H1 (cell line): Measurements from ENCODE around the gene WWC2. TPM values are rescaled to one million over a fixed set of nuclear protein-coding genes. Genes with fewer than 3 reads are reported as not detected.

Source experiments
- CTCF ChIA-PET: fragments of 300-600 bp; sonication (Branson Sonifier 250); formaldehyde crosslinking; loops from one replicate; lab custom pipeline; 2021; ENCODE audit not compliant: partially characterized antibody; lab: Charles Lee
- POLR2A ChIA-PET: fragments of 300-600 bp; sonication (Branson Sonifier 250); formaldehyde crosslinking; loops from one replicate; lab custom pipeline; 2021; ENCODE audit warnings: inconsistent platforms; ENCODE audit not compliant: partially characterized antibody; lab: Charles Lee
- DNase-seq, 2 experiments: peaks; one replicate each; pipeline versions ENCODE4 v3.0.0 to v3.0.0-alpha.2; 2010 to 2022; ENCODE audit warnings: low spot score in 2 of 2, low read depth in 1 of 2, mixed read lengths in 1 of 2
- FAIRE-seq: peaks from 2 replicates; lab custom pipeline; 2011; peaks lifted over from hg19 to GRCh38; lab: Jason Lieb, UNC
- H2AFZ ChIP-seq: 2 replicates; pipeline ENCODE4 v1.8.1; 2012; ENCODE audit warnings: low read length, inconsistent platforms
- H2AK5ac ChIP-seq: 2 replicates; pipeline ENCODE4 v1.6.1; 2013; ENCODE audit warnings: low read depth, low read length
- H2BK120ac ChIP-seq: replicated peaks from 2 replicates; pipeline ENCODE3; 2013; ENCODE audit warnings: low read depth, low read length, inconsistent platforms
- H2BK12ac ChIP-seq: 2 replicates; pipeline ENCODE4 v1.6.1; 2013; ENCODE audit warnings: low read depth, low read length
- H2BK15ac ChIP-seq: 2 replicates; pipeline ENCODE4 v1.6.1; 2013; ENCODE audit warnings: low read length
- H2BK20ac ChIP-seq: 2 replicates; pipeline ENCODE4 v1.6.1; 2013; ENCODE audit warnings: low read length
- H2BK5ac ChIP-seq: 2 replicates; pipeline ENCODE4 v1.6.1; 2013; ENCODE audit warnings: low read depth, low read length
- H3K14ac ChIP-seq: 2 replicates; pipeline ENCODE4 v1.6.1; 2013; ENCODE audit warnings: inconsistent platforms; ENCODE audit not compliant: insufficient read length
- H3K18ac ChIP-seq: 2 replicates; pipeline ENCODE4 v1.6.1; 2013; ENCODE audit warnings: low read length; ENCODE audit errors: extremely low read depth
- H3K23ac ChIP-seq: 2 replicates; pipeline ENCODE4 v1.6.1; 2013; ENCODE audit warnings: inconsistent platforms; ENCODE audit not compliant: insufficient read length
- H3K23me2 ChIP-seq: 2 replicates; pipeline ENCODE4 v1.6.1; 2013; ENCODE audit warnings: low read depth, low read length
- H3K27ac ChIP-seq: 2 replicates; pipeline ENCODE4 v1.6.1; 2011; ENCODE audit warnings: low read depth, low read length, inconsistent platforms
- H3K27me3 ChIP-seq, 4 experiments: replicated peaks in 1 of 4; 1 replicate in 1 of 4; 2 replicates in 3 of 4; pipeline versions ENCODE4 v1.6.1 to v1.8.1; 2011 to 2013; ENCODE audit warnings: low read length in 3 of 4, mild to moderate bottlenecking in 3 of 4, inconsistent platforms in 2 of 4, mixed read lengths in 2 of 4, moderate library complexity in 1 of 4; ENCODE audit not compliant: control insufficient read depth in 3 of 4, insufficient read depth in 3 of 4; ENCODE audit errors: extremely low read depth in 1 of 4
- H3K36me3 ChIP-seq, 4 experiments: 2 replicates each; pipeline versions ENCODE4 v1.6.1 to v1.8.1; 2011 to 2013; ENCODE audit warnings: mild to moderate bottlenecking in 4 of 4, low read length in 3 of 4, moderate library complexity in 2 of 4, control low read depth in 1 of 4, inconsistent platforms in 1 of 4; ENCODE audit not compliant: insufficient read depth in 4 of 4, control insufficient read depth in 2 of 4
- H3K4ac ChIP-seq: replicated peaks from 2 replicates; pipeline ENCODE3; 2013; ENCODE audit warnings: low read length, low read depth, mixed read lengths, inconsistent platforms; ENCODE audit not compliant: insufficient read length
- H3K4me1 ChIP-seq, 4 experiments: replicated peaks in 1 of 4; 1 replicate in 1 of 4; 2 replicates in 3 of 4; pipeline versions ENCODE4 v1.6.1 to v1.8.1; 2011 to 2013; ENCODE audit warnings: low read length in 3 of 4, inconsistent platforms in 2 of 4, mixed read lengths in 1 of 4; ENCODE audit not compliant: insufficient read depth in 4 of 4, control insufficient read depth in 3 of 4
- H3K4me2 ChIP-seq, 2 experiments: 2 replicates each; pipeline versions ENCODE4 v1.6.1 to v1.8.1; 2011 to 2013; ENCODE audit warnings: low read depth in 2 of 2, low read length in 2 of 2, control low read depth in 1 of 2, inconsistent platforms in 1 of 2, mild to moderate bottlenecking in 1 of 2; ENCODE audit not compliant: insufficient read depth in 1 of 2
- H3K4me3 ChIP-seq, 4 experiments: fragments of 200-600, 300-600 bp in 1 of 4; sonication (generic), shearing (Covaris generic), sonication (Bioruptor Twin) in 1 of 4; 2 replicates each; pipeline versions ENCODE4 v1.5.1 to v1.8.1; 2011 to 2016; ENCODE audit warnings: low read length in 4 of 4, low read depth in 3 of 4, control low read depth in 2 of 4, inconsistent platforms in 2 of 4, mild to moderate bottlenecking in 2 of 4, mixed read lengths in 1 of 4, moderate library complexity in 1 of 4; ENCODE audit not compliant: insufficient read depth in 2 of 4; ENCODE audit errors: extremely low read depth in 1 of 4
- H3K56ac ChIP-seq: replicated peaks from 2 replicates; pipeline ENCODE3; 2013; ENCODE audit warnings: low read depth, mild to moderate bottlenecking, mixed read lengths, low read length, inconsistent platforms; ENCODE audit not compliant: insufficient read length
- H3K79me1 ChIP-seq: 2 replicates; pipeline ENCODE4 v1.6.1; 2013; ENCODE audit warnings: low read depth, low read length, control low read depth
- H3K79me2 ChIP-seq, 2 experiments: 2 replicates each; pipeline versions ENCODE4 v1.6.1 to v1.8.1; 2012 to 2013; ENCODE audit warnings: low read length in 2 of 2, mild to moderate bottlenecking in 2 of 2, inconsistent platforms in 1 of 2; ENCODE audit not compliant: insufficient read depth in 2 of 2, control insufficient read depth in 1 of 2
- H3K9ac ChIP-seq, 4 experiments: replicated peaks in 1 of 4; 1 replicate in 1 of 4; 2 replicates in 3 of 4; pipeline versions ENCODE4 v1.6.1 to v1.8.1; 2011 to 2013; ENCODE audit warnings: low read depth in 3 of 4, low read length in 3 of 4, control low read depth in 2 of 4, mild to moderate bottlenecking in 2 of 4, moderate library complexity in 2 of 4, inconsistent platforms in 1 of 4; ENCODE audit errors: extremely low read depth in 1 of 4
- H3K9me3 ChIP-seq, 2 experiments: 2 replicates each; pipeline versions ENCODE4 v1.6.1 to v1.8.1; 2012 to 2013; ENCODE audit warnings: mild to moderate bottlenecking in 2 of 2, moderate library complexity in 2 of 2, control low read depth in 1 of 2, inconsistent platforms in 1 of 2, low read depth in 1 of 2, low read length in 1 of 2, mixed read lengths in 1 of 2; ENCODE audit not compliant: insufficient read depth in 2 of 2
- H4K20me1 ChIP-seq, 2 experiments: replicated peaks in 1 of 2; 2 replicates each; pipeline versions ENCODE3 to v1.8.1; 2011 to 2013; ENCODE audit warnings: inconsistent platforms in 2 of 2, low read length in 2 of 2, mild to moderate bottlenecking in 1 of 2; ENCODE audit not compliant: insufficient read depth in 2 of 2, control insufficient read depth in 1 of 2
- H4K5ac ChIP-seq: 2 replicates; pipeline ENCODE4 v1.6.1; 2013; ENCODE audit warnings: low read length, low read depth, mixed read lengths, inconsistent platforms; ENCODE audit not compliant: insufficient read length
- H4K8ac ChIP-seq: 2 replicates; pipeline ENCODE4 v1.8.0; 2013; ENCODE audit warnings: mild to moderate bottlenecking, moderate library complexity, low read length, inconsistent platforms; ENCODE audit not compliant: insufficient read depth; ENCODE audit errors: extremely low read depth
- H4K91ac ChIP-seq: replicated peaks from 2 replicates; pipeline ENCODE3; 2013; ENCODE audit warnings: low read length, mixed read lengths, inconsistent platforms; ENCODE audit not compliant: insufficient read length
- CBX5 ChIP-seq: fragments of 300-800, 300-1000 bp; sonication (generic); IDR thresholded peaks from 2 replicates; pipeline ENCODE4 v1.7.1; 2016; ENCODE audit warnings: antibody characterized with exemption, low read length, low read depth
- EGR1 ChIP-seq: IDR thresholded peaks from 2 replicates; pipeline ENCODE4 v1.6.1; 2011; ENCODE audit warnings: low read depth, low read length, borderline replicate concordance
- GABPA ChIP-seq: IDR thresholded peaks from 2 replicates; pipeline ENCODE4 v1.6.1; 2011; ENCODE audit warnings: mild to moderate bottlenecking, low read length, moderate library complexity, borderline replicate concordance; ENCODE audit not compliant: insufficient read depth
- HDAC2 ChIP-seq, 2 experiments: fragments of 300-600 bp in 1 of 2; sonication (generic) in 1 of 2; IDR thresholded peaks; 2 replicates each; pipeline ENCODE4 v1.6.1; 2011 to 2012; ENCODE audit warnings: low read depth in 2 of 2, low read length in 2 of 2, mild to moderate bottlenecking in 2 of 2, moderate library complexity in 2 of 2, borderline replicate concordance in 1 of 2, inconsistent platforms in 1 of 2
- JUN ChIP-seq: IDR thresholded peaks from 2 replicates; pipeline ENCODE4 v1.6.1; 2011; ENCODE audit warnings: low read depth, mild to moderate bottlenecking, improper control_type of control experiment, low read length
- POU5F1 ChIP-seq: IDR thresholded peaks from 2 replicates; pipeline ENCODE4 v1.6.1; 2011; ENCODE audit warnings: low read depth, mild to moderate bottlenecking, low read length, moderate library complexity
- SIN3A ChIP-seq, 2 experiments: IDR thresholded peaks in 1 of 2; conservative IDR thresholded peaks in 1 of 2; 2 replicates each; pipeline ENCODE4 v1.6.1; 2011 to 2012; ENCODE audit warnings: low read length in 2 of 2, improper control_type of control experiment in 1 of 2, low read depth in 1 of 2, mild to moderate bottlenecking in 1 of 2
- WGBS, 2 experiments: shearing (Covaris generic) in 1 of 2; methylation state at CpG; one replicate each; pipeline versions ENCODE4 v1.1.6 to v1.1.7; 2013 to 2015; ENCODE audit warnings: low lambda C conversion rate in 2 of 2, mixed read lengths in 2 of 2, inconsistent platforms in 1 of 2, low coverage in 1 of 2, missing lambda C conversion rate in 1 of 2; ENCODE audit not compliant: insufficient replicate concordance in 2 of 2, insufficient coverage in 1 of 2, insufficient read length in 1 of 2; ENCODE audit errors: extremely low coverage in 1 of 2, missing lambda C conversion rate in 1 of 2; 5-methylcytosine and 5-hydroxymethylcytosine counted together
- polyA plus RNA-seq, 7 experiments: library from polyadenylated mRNA; depleted of rRNA in 3 of 7; stranded (reverse) in 5 of 7; unstranded in 2 of 7; fragments of >200 nt in 5 of 7; fragments of 200-250 nt in 2 of 7; gene quantifications; 1 replicate in 5 of 7; 2 replicates in 1 of 7; 4 replicates in 1 of 7; pipeline versions ENCODE4 v1.2.1 to v1.2.3, GENCODE V29; 2011 to 2013; ENCODE audit warnings: missing spikeins in 2 of 7, mixed read lengths in 2 of 7
- total RNA-seq: library from RNA; stranded (reverse); fragmentation: NEBNext Ultra II Directional; extraction: Animal tissue kit (Norgen Biotek cat#: 25700); gene quantifications from 2 replicates; pipeline ENCODE4 v1.2.1, GENCODE V29; 2021
- TF ChIP-seq, protein P1 (sequence below), 3 experiments: IDR thresholded peaks; 1 replicate in 2 of 3; 2 replicates in 1 of 3; pipeline versions ENCODE4 v1.5.1 to v1.6.1; 2011; ENCODE audit warnings: low read length in 3 of 3, mild to moderate bottlenecking in 3 of 3, inconsistent platforms in 2 of 3, low read depth in 1 of 3, moderate library complexity in 1 of 3; ENCODE audit not compliant: insufficient read depth in 1 of 3; ENCODE audit errors: control extremely low read depth in 1 of 3
- TF ChIP-seq, protein P2 (sequence below): IDR thresholded peaks from 2 replicates; pipeline ENCODE4 v1.6.1; 2011; ENCODE audit warnings: low read length, improper control_type of control experiment

Gene WWC2
- total and polyA plus RNA-seq, 2 of the 8 experiments (the other 6 are each of a cell fraction or from before 2014, with no cell fraction given) = 17.6 to 135 TPM

DNA sequence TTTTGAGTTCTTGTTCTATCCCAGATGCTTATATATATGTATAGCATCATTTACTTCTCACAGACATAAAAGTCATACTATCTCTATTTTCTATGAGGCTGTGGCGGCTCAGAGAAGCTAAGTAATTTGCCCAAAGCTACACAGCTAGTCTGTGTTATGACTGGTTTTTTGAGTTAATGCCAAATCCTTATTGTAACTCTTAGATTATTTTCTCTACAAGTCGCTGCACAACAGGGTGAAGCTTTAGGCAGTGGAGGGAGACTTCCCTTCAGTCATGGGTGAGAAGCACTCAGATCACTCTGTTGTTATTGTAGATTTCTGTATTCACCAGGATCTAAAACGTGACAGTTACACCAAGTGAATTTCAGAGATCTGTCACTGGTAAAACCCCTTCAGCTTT lies 48.1 kb downstream of the WWC2 start:
- H3K27ac ChIP-seq = no peak overlapping the region
- H3K23ac ChIP-seq = no peak overlapping the region
- no peak overlapping the region for H3K4me3 ChIP-seq
- ChIA-PET POLR2A (interaction anchor here (0.9 to 1.5 kb wide), 2 partner anchors 18 to 22 kb away, joined by 3 to 4 read pairs; no protein-coding TSS in a partner anchor), CTCF (interaction anchor here (0.9 to 1.6 kb wide), 8 partner anchors 29 to 115 kb away, joined by 3 to 5 read pairs (median 4); no protein-coding TSS in a partner anchor)
- no peak overlapping the region for H2BK15ac ChIP-seq
- H4K91ac ChIP-seq = no peak overlapping the region
- H3K4me1 ChIP-seq = peaks cover 0 to 4% (median 0%) of the 10 kb centered on the region in 4 experiments; a peak in 2 of 7 replicates
- H2BK20ac ChIP-seq = no peak overlapping the region
- no peak for FAIRE-seq
- H3K27me3 ChIP-seq = no peaks in the 10 kb centered on the region
- no peak overlapping the region for H2AK5ac ChIP-seq
- H3K14ac ChIP-seq = no peak overlapping the region
- H3K79me1 ChIP-seq = peaks cover 6% of the 10 kb centered on the region
- H4K5ac ChIP-seq = no peak overlapping the region
- no peak for DNase-seq
- peaks cover 6 to 11% of the 10 kb centered on the region in 2 experiments for H4K20me1 ChIP-seq
- no peak overlapping the region for H3K56ac ChIP-seq
- H2BK120ac ChIP-seq = no peak overlapping the region
- no peak overlapping the region for H2AFZ ChIP-seq
- H3K36me3 ChIP-seq = no peaks in the 10 kb centered on the region
- no peak overlapping the region for H3K4ac ChIP-seq
- no peak overlapping the region for H2BK12ac ChIP-seq
- no peak overlapping the region for H3K18ac ChIP-seq
- no peak overlapping the region for H3K9ac ChIP-seq
- no peak overlapping the region for H3K4me2 ChIP-seq
- no peak overlapping the region for H4K8ac ChIP-seq
- H3K9me3 ChIP-seq = no peaks in the 10 kb centered on the region
- 85% methylated on average over 3 of the region's 3 CpGs; no CpG with 5 or more reads in 1 of the 2 experiments for WGBS, 2 experiments
- H2BK5ac ChIP-seq = no peak overlapping the region
- no peaks in the 10 kb centered on the region for H3K23me2 ChIP-seq
- peaks cover 6 to 91% of the 10 kb centered on the region in 2 experiments; a peak in 3 of 4 replicates for H3K79me2 ChIP-seq
- TF ChIP-seq CBX5 = no peak
- TF ChIP-seq POU5F1 = no peak
- no peak for TF ChIP-seq EGR1
- TF ChIP-seq JUN = no peak
- TF ChIP-seq SIN3A (conservative IDR thresholded peaks at IDR 0.05 in 1 of 2, IDR thresholded peaks at IDR 0.05 in 1 of 2; ENCODE audit: low read depth in 1 of 2, low read length in 2 of 2) = no peak
- TF ChIP-seq, protein P1, sequence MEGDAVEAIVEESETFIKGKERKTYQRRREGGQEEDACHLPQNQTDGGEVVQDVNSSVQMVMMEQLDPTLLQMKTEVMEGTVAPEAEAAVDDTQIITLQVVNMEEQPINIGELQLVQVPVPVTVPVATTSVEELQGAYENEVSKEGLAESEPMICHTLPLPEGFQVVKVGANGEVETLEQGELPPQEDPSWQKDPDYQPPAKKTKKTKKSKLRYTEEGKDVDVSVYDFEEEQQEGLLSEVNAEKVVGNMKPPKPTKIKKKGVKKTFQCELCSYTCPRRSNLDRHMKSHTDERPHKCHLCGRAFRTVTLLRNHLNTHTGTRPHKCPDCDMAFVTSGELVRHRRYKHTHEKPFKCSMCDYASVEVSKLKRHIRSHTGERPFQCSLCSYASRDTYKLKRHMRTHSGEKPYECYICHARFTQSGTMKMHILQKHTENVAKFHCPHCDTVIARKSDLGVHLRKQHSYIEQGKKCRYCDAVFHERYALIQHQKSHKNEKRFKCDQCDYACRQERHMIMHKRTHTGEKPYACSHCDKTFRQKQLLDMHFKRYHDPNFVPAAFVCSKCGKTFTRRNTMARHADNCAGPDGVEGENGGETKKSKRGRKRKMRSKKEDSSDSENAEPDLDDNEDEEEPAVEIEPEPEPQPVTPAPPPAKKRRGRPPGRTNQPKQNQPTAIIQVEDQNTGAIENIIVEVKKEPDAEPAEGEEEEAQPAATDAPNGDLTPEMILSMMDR (IDR thresholded peaks at IDR 0.05; ENCODE audit: control extremely low read depth in 1 of 3, insufficient read depth in 1 of 3, low read depth in 1 of 3, low read length in 3 of 3) = no peak
- TF ChIP-seq, protein P2, sequence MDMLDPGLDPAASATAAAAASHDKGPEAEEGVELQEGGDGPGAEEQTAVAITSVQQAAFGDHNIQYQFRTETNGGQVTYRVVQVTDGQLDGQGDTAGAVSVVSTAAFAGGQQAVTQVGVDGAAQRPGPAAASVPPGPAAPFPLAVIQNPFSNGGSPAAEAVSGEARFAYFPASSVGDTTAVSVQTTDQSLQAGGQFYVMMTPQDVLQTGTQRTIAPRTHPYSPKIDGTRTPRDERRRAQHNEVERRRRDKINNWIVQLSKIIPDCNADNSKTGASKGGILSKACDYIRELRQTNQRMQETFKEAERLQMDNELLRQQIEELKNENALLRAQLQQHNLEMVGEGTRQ = no peak
- no peak for TF ChIP-seq HDAC2 (IDR thresholded peaks at IDR 0.05; ENCODE audit: borderline replicate concordance in 1 of 2, low read depth in 2 of 2, low read length in 2 of 2)
- TF ChIP-seq GABPA = no peak
